Vagina (tissue), 2 donors: ENCODE measurements around the gene CYP27B1.

ENCODE experiments used
- POLR2A ChIP-seq, 2 donors: fragments of 450-650 bp; IDR thresholded peaks; one replicate each; pipeline ENCODE4 v1.6.1; 2017; ENCODE audit warnings: antibody characterized with exemption in 2 of 2, mild to moderate bottlenecking in 2 of 2, moderate library complexity in 2 of 2
- POLR2AphosphoS5 ChIP-seq, 2 donors: sonication (generic); formaldehyde crosslinking; IDR thresholded peaks; one replicate each; pipeline ENCODE4 v1.9.0; 2017; ENCODE audit warnings: antibody characterized with exemption in 2 of 2, mild to moderate bottlenecking in 2 of 2, low read depth in 1 of 2; ENCODE audit not compliant: insufficient read depth in 1 of 2
- TF ChIP-seq, protein P1 (sequence below), 3 experiments: fragments of 450-650 bp in 2 of 3; fragments of 200-600 bp in 1 of 3; sonication (generic) in 1 of 3; IDR thresholded peaks; one replicate each; pipeline ENCODE4 v1.5.1; 2017 to 2019; ENCODE audit warnings: antibody characterized with exemption in 3 of 3, mild to moderate bottlenecking in 2 of 3, moderate library complexity in 2 of 3

DNA sequence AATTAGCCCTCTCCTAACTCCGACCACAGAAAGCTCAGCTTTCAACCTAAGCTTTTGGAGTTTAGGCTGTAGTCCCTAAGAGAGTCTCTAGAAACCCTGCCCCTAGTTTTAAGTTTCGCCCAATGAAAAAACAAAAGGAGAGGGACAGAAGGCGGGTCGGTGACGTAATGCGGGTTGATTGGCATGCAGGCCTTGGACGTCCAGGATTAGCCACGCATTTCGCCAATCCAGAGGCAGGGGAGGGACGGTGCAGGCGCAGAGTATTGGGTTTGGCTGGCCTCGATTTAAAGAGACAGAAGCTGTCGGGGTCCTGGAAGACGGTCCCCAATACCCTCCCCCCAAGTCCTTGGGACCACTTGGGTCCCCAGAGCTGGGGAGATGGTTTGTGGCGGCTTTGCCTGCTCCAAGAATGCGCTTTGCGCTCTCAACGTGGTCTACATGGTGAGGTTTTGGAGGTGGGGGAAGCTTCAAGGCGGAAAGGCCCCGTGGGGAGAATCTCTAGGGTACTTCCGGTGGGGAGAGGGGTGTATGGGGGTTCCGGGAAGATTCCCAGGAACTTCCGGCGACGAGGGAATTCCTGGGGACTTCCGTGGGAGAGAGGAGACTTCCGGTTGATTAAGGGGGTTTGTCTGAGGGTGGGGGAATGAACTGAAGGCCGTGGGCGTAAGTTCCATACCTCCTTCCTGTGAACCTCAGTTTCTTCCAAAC is 21.9 kb downstream of the CYP27B1 start, which contains the start of gene TSPAN31:
- TF ChIP-seq POLR2A (IDR thresholded peaks at IDR 0.05): peak in 1 of 2 donors; percentile 36
- TF ChIP-seq, protein P1, sequence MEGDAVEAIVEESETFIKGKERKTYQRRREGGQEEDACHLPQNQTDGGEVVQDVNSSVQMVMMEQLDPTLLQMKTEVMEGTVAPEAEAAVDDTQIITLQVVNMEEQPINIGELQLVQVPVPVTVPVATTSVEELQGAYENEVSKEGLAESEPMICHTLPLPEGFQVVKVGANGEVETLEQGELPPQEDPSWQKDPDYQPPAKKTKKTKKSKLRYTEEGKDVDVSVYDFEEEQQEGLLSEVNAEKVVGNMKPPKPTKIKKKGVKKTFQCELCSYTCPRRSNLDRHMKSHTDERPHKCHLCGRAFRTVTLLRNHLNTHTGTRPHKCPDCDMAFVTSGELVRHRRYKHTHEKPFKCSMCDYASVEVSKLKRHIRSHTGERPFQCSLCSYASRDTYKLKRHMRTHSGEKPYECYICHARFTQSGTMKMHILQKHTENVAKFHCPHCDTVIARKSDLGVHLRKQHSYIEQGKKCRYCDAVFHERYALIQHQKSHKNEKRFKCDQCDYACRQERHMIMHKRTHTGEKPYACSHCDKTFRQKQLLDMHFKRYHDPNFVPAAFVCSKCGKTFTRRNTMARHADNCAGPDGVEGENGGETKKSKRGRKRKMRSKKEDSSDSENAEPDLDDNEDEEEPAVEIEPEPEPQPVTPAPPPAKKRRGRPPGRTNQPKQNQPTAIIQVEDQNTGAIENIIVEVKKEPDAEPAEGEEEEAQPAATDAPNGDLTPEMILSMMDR (IDR thresholded peaks at IDR 0.05): no peak
- TF ChIP-seq POLR2AphosphoS5 (IDR thresholded peaks at IDR 0.05; ENCODE audit: insufficient read depth in 1 of 2, low read depth in 1 of 2): peak; percentile 88 to 89
